ENCODE results near the gene REXO1. TPM values are rescaled to one million over a fixed set of nuclear protein-coding genes. Genes with fewer than 3 reads are reported as not detected.
A peak's percentile ranks its signal among the peaks of the same experiment; 100 is the strongest.

REXO1 gene
- total RNA-seq, 1 experiment from 2014 or later, result 52.1 TPM

- CTCF ChIA-PET, result interaction anchor here (0.6 kb wide), 1 partner anchor 22 kb away, joined by 8 read pairs; no protein-coding TSS in a partner anchor
- H3K4me1 ChIP-seq (ENCODE audit: control insufficient read depth, insufficient read depth, low read length), result peaks cover 18% of the 10 kb centered on the region
- POLR2A ChIA-PET, result interaction anchor here (0.6 kb wide), 1 partner anchor 159 kb away, joined by 5 read pairs; no protein-coding TSS in a partner anchor
- TF ChIP-seq CTCF (IDR thresholded peaks at IDR 0.05) (peak; percentile 91), TCF7L2 (IDR thresholded peaks at IDR 0.05; ENCODE audit: low read depth, low read length) (no peak)
- no peaks in the 10 kb centered on the region for H3K27me3 ChIP-seq (ENCODE audit: control insufficient read depth, insufficient read depth, low read length)
- H3K9me3 ChIP-seq (ENCODE audit: control insufficient read depth, insufficient read depth, low read depth, low read length), result no peaks in the 10 kb centered on the region
- H3K27ac ChIP-seq (ENCODE audit: low read length), result peak overlapping the region; percentile 69
- H3K36me3 ChIP-seq (ENCODE audit: control insufficient read depth, insufficient read depth, low read length), result no peaks in the 10 kb centered on the region
- ATAC-seq (peak; percentile 35), DNase-seq (ENCODE audit: low read depth, low spot score) (no peak)
- intact Hi-C loops (cut with micrococcal nuclease; ENCODE audit: unreplicated experiment), result no loop called here
- no TSS peak for BruUV-seq (replicated peaks)
- H3K4me3 ChIP-seq (ENCODE audit: low read depth in 2 of 2, low read length in 2 of 2), result no peak overlapping the region
- in situ Hi-C loops (cut with HindIII; ENCODE audit: low pct_unique_long_range_greater_than_20kb, low sequenced_read_pairs), result no loop called here
Observed at GRCh38 chr19:1767464-1767933, 80.8 kb downstream of the REXO1 start.

- Histone ChIP-seq H3K9me3 (ENCODE audit: control insufficient read depth, insufficient read depth, low read depth, low read length) (no peaks in the 10 kb centered on the region), H3K4me1 (ENCODE audit: control insufficient read depth, insufficient read depth, low read length) (peaks cover 18% of the 10 kb centered on the region), H3K36me3 (ENCODE audit: control insufficient read depth, insufficient read depth, low read length) (no peaks in the 10 kb centered on the region), H3K27ac (ENCODE audit: low read length) (peak overlapping the region; percentile 69), H3K27me3 (ENCODE audit: control insufficient read depth, insufficient read depth, low read length) (no peaks in the 10 kb centered on the region), H3K4me3 (ENCODE audit: low read depth in 2 of 2, low read length in 2 of 2) (no peak overlapping the region)
- DNase-seq (ENCODE audit: low read depth, low spot score), result no peak
- TF ChIP-seq CTCF (IDR thresholded peaks at IDR 0.05), result no peak
- TF ChIP-seq POLR2AphosphoS5 (IDR thresholded peaks at IDR 0.05; ENCODE audit: low read depth, low read length), result no peak
- TF ChIP-seq SIN3A (IDR thresholded peaks at IDR 0.05; ENCODE audit: borderline replicate concordance, insufficient read depth, low read depth, low read length), result no peak
- TF ChIP-seq TCF7L2 (IDR thresholded peaks at IDR 0.05; ENCODE audit: low read depth, low read length), result no peak
- TF ChIP-seq REST (IDR thresholded peaks at IDR 0.05; ENCODE audit: insufficient read depth in 1 of 2, low read depth in 2 of 2, low read length in 1 of 2), result no peak
- BruUV-seq (replicated peaks), result no TSS peak
- ChIA-PET POLR2A (no interaction called here), CTCF (no interaction called here)
- peak; percentile 54 for ATAC-seq
- intact Hi-C loops (cut with micrococcal nuclease; ENCODE audit: unreplicated experiment), result no loop called here
- in situ Hi-C loops (cut with HindIII; ENCODE audit: low pct_unique_long_range_greater_than_20kb, low sequenced_read_pairs), result no loop called here
Observed at GRCh38 chr19:1766800-1767352, 81.4 kb downstream of the REXO1 start.

All from Panc1 (cell line).